Bronchial epithelial cell (primary cell): ENCODE data around the gene CNOT8. TPM values are rescaled to one million over a fixed set of nuclear protein-coding genes. Genes with fewer than 3 reads are reported as not detected.
"Not testable (repeated sequence)": the region's sequence is repeated elsewhere in the genome, so short reads cannot be mapped to it uniquely, and the experiment has no call there.

Experiments used
- DNase-seq: peaks from one replicate; pipeline ENCODE4 v3.0.0-alpha.2; 2010; ENCODE audit warnings: low read depth
- FAIRE-seq: peaks from 2 replicates; lab custom pipeline; 2011; peaks lifted over from hg19 to GRCh38; lab: Jason Lieb, UNC
- H3K27me3 ChIP-seq: 2 replicates; pipeline ENCODE4 v1.5.1; 2011; ENCODE audit warnings: low read length; ENCODE audit not compliant: control insufficient read depth, insufficient read depth
- H3K36me3 ChIP-seq: 2 replicates; pipeline ENCODE4 v1.5.1; 2011; ENCODE audit warnings: low read length; ENCODE audit not compliant: control insufficient read depth, insufficient read depth
- H3K4me3 ChIP-seq: 2 replicates; pipeline ENCODE4 v1.5.1; 2011; ENCODE audit warnings: mild to moderate bottlenecking, low read depth, low read length, control low read depth
- total RNA-seq: library from RNA; depleted of rRNA; stranded (reverse); fragments of >200 nt; gene quantifications from 2 replicates; pipeline ENCODE4 v1.2.1, GENCODE V29; 2014
- TF ChIP-seq, protein P1 (sequence below): IDR thresholded peaks from 2 replicates; pipeline ENCODE4 v1.5.1; 2011; ENCODE audit warnings: mild to moderate bottlenecking, moderate library complexity, low read length, control low read depth, inconsistent platforms; ENCODE audit not compliant: insufficient read depth, severe bottlenecking

Gene CNOT8
- total RNA-seq, 1 donor from 2014 or later = 56.1 TPM

DNA sequence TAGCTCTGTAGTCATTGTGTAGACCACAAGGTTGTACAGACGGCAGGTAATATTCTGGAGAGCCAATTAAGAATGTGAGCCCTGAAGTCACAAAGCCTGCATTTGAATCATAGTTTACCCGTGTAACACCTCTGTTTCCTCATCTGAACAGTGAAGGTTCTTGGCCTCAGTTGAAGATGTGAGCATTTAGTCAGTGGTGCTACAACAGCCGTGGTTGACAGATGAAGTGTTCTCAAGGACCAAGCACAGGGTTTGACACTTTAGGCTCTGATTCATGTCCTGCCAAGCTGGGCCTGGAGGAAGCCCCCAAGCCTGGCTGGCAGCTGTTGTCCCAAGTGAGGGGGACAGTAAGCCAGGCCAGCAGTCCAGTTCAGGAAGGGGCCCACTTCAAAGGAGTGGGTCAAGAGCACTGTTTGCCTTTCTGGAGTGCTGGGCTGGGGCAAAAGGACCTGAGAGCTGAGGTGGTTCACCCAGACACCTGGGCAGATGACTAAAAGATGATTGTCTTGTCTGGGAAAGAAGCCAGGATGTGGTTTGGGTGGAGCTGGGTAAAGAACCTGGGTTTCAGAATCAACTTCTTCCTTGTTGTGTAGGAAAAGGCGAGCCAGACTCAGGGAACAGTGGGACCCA is 28.7 kb upstream of the CNOT8 start:
- FAIRE-seq = peak; percentile 23
- no peak overlapping the region for H3K4me3 ChIP-seq

DNA sequence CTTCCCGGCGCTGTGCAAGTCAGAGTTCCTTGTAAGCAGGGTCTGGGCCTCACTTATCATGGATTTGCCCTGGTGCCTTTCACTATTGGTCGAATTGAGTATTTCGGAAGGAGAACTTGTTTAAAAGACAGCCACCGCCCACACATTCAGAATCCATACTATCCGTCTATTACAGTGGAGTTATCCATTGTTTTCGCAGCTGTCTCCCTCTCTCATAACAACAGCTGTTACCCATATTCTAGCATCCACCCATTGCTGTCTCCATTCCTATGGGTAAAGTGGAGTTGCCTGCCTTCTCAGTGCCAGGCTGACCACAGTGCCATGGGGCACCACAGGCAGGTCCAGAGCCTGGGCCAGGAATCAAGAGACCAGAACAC is 28.2 kb upstream of the CNOT8 start:
- TF ChIP-seq, protein P1, sequence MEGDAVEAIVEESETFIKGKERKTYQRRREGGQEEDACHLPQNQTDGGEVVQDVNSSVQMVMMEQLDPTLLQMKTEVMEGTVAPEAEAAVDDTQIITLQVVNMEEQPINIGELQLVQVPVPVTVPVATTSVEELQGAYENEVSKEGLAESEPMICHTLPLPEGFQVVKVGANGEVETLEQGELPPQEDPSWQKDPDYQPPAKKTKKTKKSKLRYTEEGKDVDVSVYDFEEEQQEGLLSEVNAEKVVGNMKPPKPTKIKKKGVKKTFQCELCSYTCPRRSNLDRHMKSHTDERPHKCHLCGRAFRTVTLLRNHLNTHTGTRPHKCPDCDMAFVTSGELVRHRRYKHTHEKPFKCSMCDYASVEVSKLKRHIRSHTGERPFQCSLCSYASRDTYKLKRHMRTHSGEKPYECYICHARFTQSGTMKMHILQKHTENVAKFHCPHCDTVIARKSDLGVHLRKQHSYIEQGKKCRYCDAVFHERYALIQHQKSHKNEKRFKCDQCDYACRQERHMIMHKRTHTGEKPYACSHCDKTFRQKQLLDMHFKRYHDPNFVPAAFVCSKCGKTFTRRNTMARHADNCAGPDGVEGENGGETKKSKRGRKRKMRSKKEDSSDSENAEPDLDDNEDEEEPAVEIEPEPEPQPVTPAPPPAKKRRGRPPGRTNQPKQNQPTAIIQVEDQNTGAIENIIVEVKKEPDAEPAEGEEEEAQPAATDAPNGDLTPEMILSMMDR = no peak
- Histone ChIP-seq H3K27me3 (no peaks in the 10 kb centered on the region), H3K36me3 (no peaks in the 10 kb centered on the region), H3K4me3 (no peak overlapping the region)
- DNase-seq (no peak), FAIRE-seq (no peak)

More for the DNA sequence above, 28.7 kb upstream of the CNOT8 start:
- Histone ChIP-seq H3K36me3 (no peaks in the 10 kb centered on the region), H3K27me3 (no peaks in the 10 kb centered on the region)
- DNase-seq = peak; percentile 98
- TF ChIP-seq, protein P1 = no peak

DNA sequence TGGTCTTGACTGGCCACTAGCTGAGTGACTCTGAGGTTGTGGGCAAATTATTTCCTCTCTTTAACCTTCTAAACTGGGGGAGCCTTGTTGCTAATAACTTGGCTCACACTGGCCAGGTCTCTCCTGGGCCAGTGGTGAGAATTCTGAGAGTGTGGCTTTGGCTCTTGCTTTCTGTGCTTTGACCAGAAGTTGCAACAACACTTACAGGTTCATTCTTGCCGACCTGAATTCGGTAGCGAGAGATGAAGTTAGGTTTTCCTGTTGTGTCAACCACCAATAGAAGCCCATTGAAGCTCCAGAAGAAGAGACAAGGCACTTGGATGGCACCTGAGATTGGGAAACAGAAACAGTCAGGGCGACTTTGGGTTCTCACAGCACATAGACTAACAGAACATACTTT is 27.8 kb upstream of the CNOT8 start:
- FAIRE-seq (no peak), DNase-seq (peak; percentile 64)
- TF ChIP-seq, protein P1 = no peak
- Histone ChIP-seq H3K4me3 (no peak overlapping the region), H3K36me3 (no peaks in the 10 kb centered on the region), H3K27me3 (no peaks in the 10 kb centered on the region)

DNA sequence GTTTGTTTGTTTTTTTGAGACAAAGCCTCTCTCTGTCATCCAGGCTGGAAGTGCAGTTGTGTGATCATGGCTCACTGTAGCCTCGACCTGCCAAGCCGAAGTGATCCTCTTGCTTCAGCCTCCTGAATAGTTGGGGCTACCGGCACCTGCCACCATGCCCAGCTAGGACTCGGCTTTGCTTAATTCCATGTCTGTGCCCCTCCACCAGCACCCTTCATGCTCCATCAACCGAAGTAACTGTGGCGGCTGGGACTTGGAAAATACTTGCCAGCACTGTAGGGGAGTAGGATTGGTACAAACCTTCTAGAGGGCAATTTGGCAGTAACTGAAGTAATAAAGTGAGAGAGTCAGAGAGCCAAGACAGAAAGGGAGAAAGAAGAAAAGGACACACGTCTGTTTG is 27.0 kb upstream of the CNOT8 start:
- TF ChIP-seq, protein P1 = no peak
- H3K27me3 ChIP-seq = no peaks in the 10 kb centered on the region
- DNase-seq (no peak), FAIRE-seq (no peak)
- H3K4me3 ChIP-seq = no peak overlapping the region
- no peaks in the 10 kb centered on the region for H3K36me3 ChIP-seq

DNA sequence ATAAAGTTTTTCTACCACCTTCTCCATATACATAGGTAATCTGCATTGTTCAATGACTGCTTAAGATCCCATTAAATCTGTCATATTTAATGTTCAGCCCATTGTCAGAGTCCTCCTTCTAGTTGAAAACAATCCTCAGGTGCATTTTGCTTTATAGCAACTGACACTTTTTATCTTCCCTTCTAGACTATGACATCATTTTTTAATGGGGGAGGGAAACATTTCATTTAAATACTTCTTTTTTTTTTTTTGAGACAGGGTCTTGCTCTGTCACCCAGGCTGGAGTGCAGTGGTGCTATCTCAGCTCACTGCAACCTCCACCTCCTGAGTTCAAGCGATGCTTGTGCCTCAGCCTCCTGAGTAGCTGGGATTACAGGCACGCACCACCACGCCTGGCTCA is 25.6 kb upstream of the CNOT8 start:
- not testable (repeated sequence) for FAIRE-seq, H3K4me3 ChIP-seq, H3K27me3 ChIP-seq, H3K36me3 ChIP-seq, DNase-seq

DNA sequence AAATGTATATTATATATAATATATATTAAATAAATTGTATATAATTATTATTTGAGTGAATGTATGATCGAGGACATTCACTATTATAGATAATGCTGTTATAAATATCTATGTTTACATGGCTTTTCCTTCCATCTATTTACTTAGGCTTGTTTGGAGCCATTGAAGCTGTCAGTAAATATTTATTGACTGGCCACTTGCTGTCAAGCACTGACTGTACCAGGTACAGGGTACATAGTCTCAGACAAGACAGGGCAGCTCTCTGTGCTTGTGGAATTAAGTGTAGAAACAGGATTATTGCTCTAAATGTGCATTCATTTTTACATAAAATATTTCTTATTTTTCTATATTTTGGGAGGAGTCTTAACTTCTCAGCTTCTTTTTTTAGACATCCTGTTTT is 24.4 kb upstream of the CNOT8 start:
- Histone ChIP-seq H3K4me3 (no peak overlapping the region), H3K27me3 (no peaks in the 10 kb centered on the region), H3K36me3 (no peaks in the 10 kb centered on the region)
- no peak for FAIRE-seq
- TF ChIP-seq, protein P1 = no peak
- no peak for DNase-seq

DNA sequence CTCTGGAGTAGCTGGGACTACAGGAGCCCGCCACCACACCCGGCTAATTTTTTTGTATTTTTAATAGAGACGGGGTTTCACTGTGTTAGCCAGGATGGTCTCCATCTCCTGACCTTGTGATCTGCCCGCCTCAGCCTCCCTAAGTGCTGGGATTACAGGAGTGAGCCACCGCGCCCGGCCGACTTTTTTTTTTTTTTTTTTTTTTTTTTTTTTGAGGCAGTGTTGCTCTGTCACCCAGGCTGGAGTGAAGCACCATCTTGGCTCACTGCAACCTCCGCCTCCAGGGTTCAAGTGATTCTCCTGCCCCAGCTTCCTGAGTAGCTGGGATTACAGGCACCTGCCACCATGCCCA is 22.8 kb upstream of the CNOT8 start:
- H3K4me3 ChIP-seq, DNase-seq, FAIRE-seq, H3K27me3 ChIP-seq, H3K36me3 ChIP-seq: not testable (repeated sequence)
